ENCODE data around the gene SLC28A1.

The SLC28A1 gene

GRCh38 chr15:84886211-84886983 lies 1.9 kb downstream of the SLC28A1 start:
- Mint-ChIP-seq H3K36me3 (no peaks in the 10 kb centered on the region), H3K4me3 (no peak overlapping the region), H3K4me1 (peaks cover 3% of the 10 kb centered on the region), H3K9me3 (no peaks in the 10 kb centered on the region), H3K27ac (no peak overlapping the region), H3K27me3 (peaks cover 9% of the 10 kb centered on the region)
- ATAC-seq (ENCODE audit: low read depth) (no peak), DNase-seq (ENCODE audit: low spot score in 2 of 2) (no peak)

- Mint-ChIP-seq H3K27ac (no peak overlapping the region), H3K4me3 (no peak overlapping the region), H3K4me1 (peaks cover 3% of the 10 kb centered on the region), H3K9me3 (no peaks in the 10 kb centered on the region), H3K36me3 (no peaks in the 10 kb centered on the region), H3K27me3 (peaks cover 13% of the 10 kb centered on the region)
- no peak for ATAC-seq (ENCODE audit: low read depth)
- DNase-seq (ENCODE audit: low spot score in 2 of 2), result no peak
These were observed 2.5 kb downstream of the SLC28A1 start for GRCh38 chr15:84886984-84887299.

GRCh38 chr15:84887938-84888337 lies 3.5 kb downstream of the SLC28A1 start:
- Mint-ChIP-seq H3K4me3 (no peak overlapping the region), H3K27me3 (peaks cover 13% of the 10 kb centered on the region), H3K36me3 (no peaks in the 10 kb centered on the region), H3K9me3 (no peaks in the 10 kb centered on the region), H3K4me1 (peaks cover 3% of the 10 kb centered on the region), H3K27ac (no peak overlapping the region)
- no peak for ATAC-seq (ENCODE audit: low read depth)
- no peak for DNase-seq (ENCODE audit: low spot score in 2 of 2)

GRCh38 chr15:84888639-84889038 lies 4.2 kb downstream of the SLC28A1 start:
- Mint-ChIP-seq H3K27me3 (peaks cover 14% of the 10 kb centered on the region), H3K4me3 (no peak overlapping the region), H3K36me3 (no peaks in the 10 kb centered on the region), H3K27ac (no peak overlapping the region), H3K9me3 (no peaks in the 10 kb centered on the region), H3K4me1 (peaks cover 3% of the 10 kb centered on the region)
- ATAC-seq (ENCODE audit: low read depth) (no peak), DNase-seq (ENCODE audit: low spot score in 2 of 2) (no peak)

- no peaks in the 10 kb centered on the region for H3K36me3 Mint-ChIP-seq
- peaks cover 13% of the 10 kb centered on the region for H3K27me3 Mint-ChIP-seq
- no peaks in the 10 kb centered on the region for H3K9me3 Mint-ChIP-seq
- H3K4me3 Mint-ChIP-seq, result no peak overlapping the region
- no peak for DNase-seq (ENCODE audit: low spot score in 2 of 2)
- ATAC-seq (ENCODE audit: low read depth), result no peak
- peaks cover 3% of the 10 kb centered on the region for H3K4me1 Mint-ChIP-seq
- no peak overlapping the region for H3K27ac Mint-ChIP-seq
These were observed 5.0 kb downstream of the SLC28A1 start for GRCh38 chr15:84889313-84889990.

GRCh38 chr15:84889991-84890669 lies 5.7 kb downstream of the SLC28A1 start:
- Mint-ChIP-seq H3K27me3 (peaks cover 12% of the 10 kb centered on the region), H3K4me3 (no peak overlapping the region), H3K9me3 (no peaks in the 10 kb centered on the region), H3K27ac (no peak overlapping the region), H3K36me3 (no peaks in the 10 kb centered on the region), H3K4me1 (peaks cover 3% of the 10 kb centered on the region)
- no peak for DNase-seq (ENCODE audit: low spot score in 2 of 2)
- no peak for ATAC-seq (ENCODE audit: low read depth)

- Mint-ChIP-seq H3K27ac (no peak overlapping the region), H3K9me3 (no peaks in the 10 kb centered on the region), H3K36me3 (no peaks in the 10 kb centered on the region), H3K27me3 (peaks cover 12% of the 10 kb centered on the region), H3K4me3 (no peak overlapping the region), H3K4me1 (peaks cover 3% of the 10 kb centered on the region)
- DNase-seq (ENCODE audit: low spot score in 2 of 2) (no peak), ATAC-seq (ENCODE audit: low read depth) (no peak)
These were observed 6.3 kb downstream of the SLC28A1 start for GRCh38 chr15:84890670-84891162.

- no peak for ATAC-seq (ENCODE audit: low read depth)
- H3K9me3 Mint-ChIP-seq, result no peaks in the 10 kb centered on the region
These were observed 6.9 kb downstream of the SLC28A1 start for GRCh38 chr15:84891339-84891738.

GRCh38 chr15:84892786-84893307 lies 8.4 kb downstream of the SLC28A1 start:
- no peak overlapping the region for H3K27ac Mint-ChIP-seq
- peaks cover 15% of the 10 kb centered on the region for H3K27me3 Mint-ChIP-seq
- peaks cover 3% of the 10 kb centered on the region for H3K4me1 Mint-ChIP-seq
- H3K9me3 Mint-ChIP-seq, result no peaks in the 10 kb centered on the region
- H3K4me3 Mint-ChIP-seq, result no peak overlapping the region
- no peak for DNase-seq (ENCODE audit: low spot score in 2 of 2)
- no peak for ATAC-seq (ENCODE audit: low read depth)
- no peaks in the 10 kb centered on the region for H3K36me3 Mint-ChIP-seq

More at GRCh38 chr15:84891339-84891738, 6.9 kb downstream of the SLC28A1 start:
- H3K27me3 Mint-ChIP-seq, result peaks cover 13% of the 10 kb centered on the region
- no peak overlapping the region for H3K4me3 Mint-ChIP-seq
- no peaks in the 10 kb centered on the region for H3K36me3 Mint-ChIP-seq
- no peak for DNase-seq (ENCODE audit: low spot score in 2 of 2)
- H3K27ac Mint-ChIP-seq, result no peak overlapping the region
- H3K4me1 Mint-ChIP-seq, result peaks cover 3% of the 10 kb centered on the region

- H3K9me3 Mint-ChIP-seq, result peaks cover under 1% of the 10 kb centered on the region
- H3K27ac Mint-ChIP-seq, result no peak overlapping the region
- peaks cover 15% of the 10 kb centered on the region for H3K27me3 Mint-ChIP-seq
- peaks cover under 1% of the 10 kb centered on the region for H3K36me3 Mint-ChIP-seq
- H3K4me1 Mint-ChIP-seq, result peaks cover 3% of the 10 kb centered on the region
- DNase-seq (ENCODE audit: low spot score in 2 of 2) (no peak), ATAC-seq (ENCODE audit: low read depth) (no peak)
- no peak overlapping the region for H3K4me3 Mint-ChIP-seq
These were observed 9.1 kb downstream of the SLC28A1 start for GRCh38 chr15:84893607-84894006.

DNA sequence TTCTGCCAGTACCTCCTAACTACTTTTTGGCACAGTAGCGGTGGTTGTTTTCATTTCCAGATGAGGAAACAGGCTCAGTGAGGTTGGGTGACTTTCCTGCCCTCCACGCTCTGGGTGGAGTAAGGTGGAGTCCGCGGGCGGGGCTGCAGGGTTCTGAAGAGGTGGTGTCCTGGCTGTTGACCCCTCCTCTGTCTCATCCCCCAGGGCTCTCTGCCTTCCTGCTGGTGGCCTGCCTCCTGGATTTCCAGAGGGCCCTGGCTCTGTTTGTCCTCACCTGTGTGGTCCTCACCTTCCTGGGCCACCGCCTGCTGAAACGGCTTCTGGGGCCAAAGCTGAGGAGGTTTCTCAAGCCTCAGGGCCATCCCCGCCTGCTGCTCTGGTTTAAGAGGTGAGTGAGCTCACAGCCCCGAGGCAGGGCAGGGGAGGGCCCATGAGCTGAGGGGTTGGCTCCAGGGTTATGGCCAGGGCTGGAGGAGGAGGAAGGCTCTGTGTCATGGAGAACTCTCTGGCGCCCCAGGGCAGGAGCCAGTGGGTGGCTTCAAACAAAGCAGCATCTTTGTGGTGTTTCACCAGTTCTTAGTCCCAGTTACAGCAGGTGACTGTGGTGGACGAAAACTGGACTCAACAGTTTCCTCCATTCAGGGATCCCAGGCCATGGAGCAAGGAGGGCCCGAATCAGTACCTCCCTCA lies 10.4 kb downstream of the SLC28A1 start:
- H3K27me3 Mint-ChIP-seq, result peaks cover 19% of the 10 kb centered on the region
- H3K27ac Mint-ChIP-seq, result no peak overlapping the region
- H3K36me3 Mint-ChIP-seq, result peaks cover 3% of the 10 kb centered on the region
- H3K4me1 Mint-ChIP-seq, result no peaks in the 10 kb centered on the region
- H3K9me3 Mint-ChIP-seq, result peaks cover 8% of the 10 kb centered on the region
- DNase-seq (ENCODE audit: low spot score in 2 of 2), result no peak
- ATAC-seq (ENCODE audit: low read depth), result no peak
- H3K4me3 Mint-ChIP-seq, result no peak overlapping the region

GRCh38 chr15:84898761-84899160 lies 14.3 kb downstream of the SLC28A1 start:
- no peak overlapping the region for H3K4me3 Mint-ChIP-seq
- no peaks in the 10 kb centered on the region for H3K4me1 Mint-ChIP-seq
- no peak overlapping the region for H3K27ac Mint-ChIP-seq
- peaks cover 10% of the 10 kb centered on the region for H3K27me3 Mint-ChIP-seq
- H3K36me3 Mint-ChIP-seq, result peaks cover 5% of the 10 kb centered on the region
- ATAC-seq (ENCODE audit: low read depth) (no peak), DNase-seq (ENCODE audit: low spot score in 2 of 2) (no peak)
- H3K9me3 Mint-ChIP-seq, result peaks cover 10% of the 10 kb centered on the region

DNA sequence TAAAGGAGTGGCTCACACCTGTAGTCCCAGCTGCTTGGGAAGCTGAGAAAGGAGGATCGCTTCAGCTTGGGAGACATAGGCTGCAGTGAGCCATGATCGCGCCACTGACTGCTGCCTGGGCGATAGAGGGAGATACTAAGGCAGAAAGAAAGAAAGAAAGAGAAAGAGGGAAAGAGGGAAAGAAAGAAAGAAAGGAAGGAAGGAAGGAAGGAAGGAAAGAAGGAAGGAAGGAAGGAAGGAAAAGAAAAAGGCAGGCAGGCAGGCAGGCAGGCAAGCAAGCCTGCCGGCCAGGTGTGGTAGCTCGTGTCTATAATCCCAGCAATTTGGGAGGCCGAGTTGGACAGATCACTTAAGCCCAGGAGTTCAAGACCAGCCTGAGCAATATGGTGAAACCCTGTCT lies 15.3 kb downstream of the SLC28A1 start:
- H3K4me3 Mint-ChIP-seq, result no peak overlapping the region
- H3K27ac Mint-ChIP-seq, result no peak overlapping the region
- peaks cover 5% of the 10 kb centered on the region for H3K36me3 Mint-ChIP-seq
- ATAC-seq (ENCODE audit: low read depth), result no peak
- DNase-seq (ENCODE audit: low spot score in 2 of 2), result no peak
- peaks cover 10% of the 10 kb centered on the region for H3K27me3 Mint-ChIP-seq
- peaks cover 10% of the 10 kb centered on the region for H3K9me3 Mint-ChIP-seq
- no peaks in the 10 kb centered on the region for H3K4me1 Mint-ChIP-seq

DNA sequence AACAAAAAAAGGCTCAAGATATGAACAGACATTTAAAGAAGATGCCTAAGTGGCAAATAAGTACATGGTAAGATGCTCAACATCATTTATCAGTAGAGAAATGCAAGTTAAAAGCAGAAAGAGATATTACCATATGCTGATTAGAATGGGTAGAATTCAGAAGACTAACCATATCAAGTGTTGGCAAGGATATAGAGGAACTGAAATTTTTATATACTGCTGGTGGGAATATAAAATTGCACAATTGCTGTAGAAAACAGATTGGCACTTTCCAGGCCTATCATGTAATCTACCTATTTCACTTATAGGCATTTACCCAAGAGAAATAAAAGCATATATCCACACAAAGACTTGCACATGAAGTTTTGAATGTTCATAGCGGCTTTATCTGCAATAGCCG lies 17.1 kb downstream of the SLC28A1 start:
- Mint-ChIP-seq H3K27me3 (peaks cover 9% of the 10 kb centered on the region), H3K4me1 (no peaks in the 10 kb centered on the region), H3K9me3 (peaks cover 10% of the 10 kb centered on the region), H3K27ac (no peak overlapping the region), H3K4me3 (no peak overlapping the region), H3K36me3 (peaks cover 5% of the 10 kb centered on the region)
- DNase-seq (ENCODE audit: low spot score in 2 of 2) (no peak), ATAC-seq (ENCODE audit: low read depth) (no peak)

Measured in memory B cell (primary cell).